Loucy (cell line): ENCODE data around the gene POU3F1.

Experiments
- H2AFZ ChIP-seq: fragments of 200-600 bp; sonication (generic); 2 replicates; pipeline ENCODE4 v1.6.0; 2016; ENCODE audit warnings: antibody characterized with exemption, mild to moderate bottlenecking, low read length, moderate library complexity
- H3F3A ChIP-seq: fragments of 200-600 bp; 2 replicates; pipeline ENCODE4 v1.6.0; 2016; ENCODE audit warnings: antibody characterized with exemption, low read depth, mild to moderate bottlenecking
- H3K27me3 ChIP-seq: fragments of 200-600 bp; sonication (generic); 2 replicates; pipeline ENCODE4 v1.6.1; 2014; ENCODE audit warnings: low read length, mild to moderate bottlenecking; ENCODE audit not compliant: insufficient read depth, poor library complexity, severe bottlenecking
- H3K36me3 ChIP-seq: fragments of 200-600 bp; sonication (generic); 2 replicates; pipeline ENCODE4 v1.6.1; 2016; ENCODE audit warnings: low read length; ENCODE audit not compliant: insufficient read depth
- H3K4me1 ChIP-seq: fragments of 200-600 bp; sonication (generic); 2 replicates; pipeline ENCODE4 v1.5.1; 2014; ENCODE audit warnings: low read length, mild to moderate bottlenecking; ENCODE audit not compliant: insufficient read depth, poor library complexity, severe bottlenecking
- H3K4me2 ChIP-seq: fragments of 200-600 bp; sonication (generic); 2 replicates; pipeline ENCODE4 v1.6.0; 2014; ENCODE audit warnings: antibody characterized with exemption, low read length, low read depth, mild to moderate bottlenecking; ENCODE audit not compliant: poor library complexity, severe bottlenecking
- H3K4me3 ChIP-seq: fragments of 200-600 bp; sonication (generic); 2 replicates; pipeline ENCODE4 v1.5.1; 2014; ENCODE audit warnings: low read length, mild to moderate bottlenecking, mixed read lengths; ENCODE audit not compliant: poor library complexity, severe bottlenecking
- H3K79me2 ChIP-seq: fragments of 200-600 bp; sonication (generic); 2 replicates; pipeline ENCODE4 v1.6.1; 2014; ENCODE audit warnings: low read length; ENCODE audit not compliant: insufficient read depth
- H3K9ac ChIP-seq: fragments of 200-600 bp; sonication (generic); 2 replicates; pipeline ENCODE4 v1.6.0; 2014; ENCODE audit warnings: mild to moderate bottlenecking, low read depth, low read length, moderate library complexity; ENCODE audit not compliant: poor library complexity, severe bottlenecking
- H3K9me2 ChIP-seq: fragments of 200-600 bp; sonication (generic); replicated peaks from 2 replicates; pipeline ENCODE4 v1.6.1; 2016; ENCODE audit warnings: low read depth, low read length, mixed read lengths
- H3K9me3 ChIP-seq: fragments of 200-600 bp; sonication (generic); 2 replicates; pipeline ENCODE4 v1.6.1; 2014; ENCODE audit warnings: mild to moderate bottlenecking, antibody characterized with exemption, low read length, low read depth; ENCODE audit not compliant: insufficient read depth
- H4K20me1 ChIP-seq: fragments of 200-600 bp; sonication (generic); 2 replicates; pipeline ENCODE4 v1.6.0; 2014; ENCODE audit warnings: antibody characterized with exemption, low read length, mild to moderate bottlenecking; ENCODE audit not compliant: insufficient read depth, poor library complexity, severe bottlenecking
- EZH2phosphoT487 ChIP-seq: fragments of 200-600 bp; IDR thresholded peaks from 2 replicates; pipeline ENCODE4 v1.6.1; 2018; ENCODE audit warnings: antibody characterized with exemption, mild to moderate bottlenecking, moderate library complexity, borderline replicate concordance
- TF ChIP-seq, protein P1 (sequence below): fragments of 200-600 bp; sonication (generic); conservative IDR thresholded peaks from 2 replicates; pipeline ENCODE4 v1.5.1; 2014; ENCODE audit warnings: mild to moderate bottlenecking, antibody characterized with exemption, low read length

POU3F1 gene

DNA sequence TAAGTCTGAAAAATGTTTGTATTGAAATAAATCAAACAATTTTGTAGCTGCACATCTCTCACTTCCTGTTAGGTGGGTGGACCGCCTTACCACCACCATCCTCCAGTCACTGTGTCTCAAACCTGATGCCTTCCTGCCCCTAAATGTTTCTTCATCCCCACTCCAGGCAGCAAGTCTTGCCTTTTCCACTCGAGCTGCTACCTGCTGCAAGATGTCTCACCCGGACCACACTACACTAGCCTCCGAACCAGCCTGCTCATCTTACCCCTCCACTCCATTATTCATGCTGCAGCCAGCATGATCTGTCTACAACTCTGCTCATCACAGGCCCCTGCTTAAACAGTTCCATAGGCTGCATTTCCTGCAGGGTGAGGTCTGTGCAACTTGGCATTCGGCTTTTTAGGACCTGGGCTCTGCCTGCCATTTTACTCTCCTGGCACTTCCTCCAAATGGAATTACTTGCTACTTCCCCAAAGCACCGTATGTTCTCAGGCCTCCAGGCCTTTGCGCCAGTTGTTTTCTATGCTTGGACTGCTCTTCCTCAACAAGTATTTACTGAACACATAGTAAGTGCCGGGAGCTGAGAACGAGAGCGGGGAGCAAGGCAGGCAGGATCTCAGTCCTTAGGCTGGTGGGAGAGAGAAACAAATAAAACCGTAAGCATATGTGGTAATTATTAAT, 51.6 kb downstream of the POU3F1 start:
- peaks cover 25% of the 10 kb centered on the region; the same call in 1 of the 2 replicates for H3K79me2 ChIP-seq
- no peak overlapping the region for H2AFZ ChIP-seq
- no peak overlapping the region for H3K4me3 ChIP-seq
- H4K20me1 ChIP-seq = no peaks in the 10 kb centered on the region
- no peaks in the 10 kb centered on the region; the same call in 1 of the 2 replicates for H3F3A ChIP-seq
- H3K27me3 ChIP-seq = no peaks in the 10 kb centered on the region
- TF ChIP-seq, protein P1, sequence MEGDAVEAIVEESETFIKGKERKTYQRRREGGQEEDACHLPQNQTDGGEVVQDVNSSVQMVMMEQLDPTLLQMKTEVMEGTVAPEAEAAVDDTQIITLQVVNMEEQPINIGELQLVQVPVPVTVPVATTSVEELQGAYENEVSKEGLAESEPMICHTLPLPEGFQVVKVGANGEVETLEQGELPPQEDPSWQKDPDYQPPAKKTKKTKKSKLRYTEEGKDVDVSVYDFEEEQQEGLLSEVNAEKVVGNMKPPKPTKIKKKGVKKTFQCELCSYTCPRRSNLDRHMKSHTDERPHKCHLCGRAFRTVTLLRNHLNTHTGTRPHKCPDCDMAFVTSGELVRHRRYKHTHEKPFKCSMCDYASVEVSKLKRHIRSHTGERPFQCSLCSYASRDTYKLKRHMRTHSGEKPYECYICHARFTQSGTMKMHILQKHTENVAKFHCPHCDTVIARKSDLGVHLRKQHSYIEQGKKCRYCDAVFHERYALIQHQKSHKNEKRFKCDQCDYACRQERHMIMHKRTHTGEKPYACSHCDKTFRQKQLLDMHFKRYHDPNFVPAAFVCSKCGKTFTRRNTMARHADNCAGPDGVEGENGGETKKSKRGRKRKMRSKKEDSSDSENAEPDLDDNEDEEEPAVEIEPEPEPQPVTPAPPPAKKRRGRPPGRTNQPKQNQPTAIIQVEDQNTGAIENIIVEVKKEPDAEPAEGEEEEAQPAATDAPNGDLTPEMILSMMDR = no peak
- no peak for TF ChIP-seq EZH2phosphoT487
- peaks cover 5% of the 10 kb centered on the region; the same call in 1 of the 2 replicates for H3K36me3 ChIP-seq
- no peak overlapping the region for H3K9ac ChIP-seq
- no peaks in the 10 kb centered on the region for H3K9me2 ChIP-seq
- peaks cover 20% of the 10 kb centered on the region for H3K4me1 ChIP-seq
- H3K4me2 ChIP-seq = no peak overlapping the region
- H3K9me3 ChIP-seq = no peaks in the 10 kb centered on the region
